GM21717 (cell line): ENCODE measurements around the gene TAF1B.
"Not testable (repeated sequence)": the region's sequence is repeated elsewhere in the genome, so short reads cannot be mapped to it uniquely, and the experiment has no call there.

Experiments used
- ATAC-seq: cut with Tn5 transposase; IDR thresholded peaks from one replicate; pipeline ENCODE4 v1.9.1; 2021; ENCODE audit warnings: mild to moderate bottlenecking, moderate library complexity; ENCODE audit not compliant: unreplicated experiment

Gene TAF1B

DNA sequence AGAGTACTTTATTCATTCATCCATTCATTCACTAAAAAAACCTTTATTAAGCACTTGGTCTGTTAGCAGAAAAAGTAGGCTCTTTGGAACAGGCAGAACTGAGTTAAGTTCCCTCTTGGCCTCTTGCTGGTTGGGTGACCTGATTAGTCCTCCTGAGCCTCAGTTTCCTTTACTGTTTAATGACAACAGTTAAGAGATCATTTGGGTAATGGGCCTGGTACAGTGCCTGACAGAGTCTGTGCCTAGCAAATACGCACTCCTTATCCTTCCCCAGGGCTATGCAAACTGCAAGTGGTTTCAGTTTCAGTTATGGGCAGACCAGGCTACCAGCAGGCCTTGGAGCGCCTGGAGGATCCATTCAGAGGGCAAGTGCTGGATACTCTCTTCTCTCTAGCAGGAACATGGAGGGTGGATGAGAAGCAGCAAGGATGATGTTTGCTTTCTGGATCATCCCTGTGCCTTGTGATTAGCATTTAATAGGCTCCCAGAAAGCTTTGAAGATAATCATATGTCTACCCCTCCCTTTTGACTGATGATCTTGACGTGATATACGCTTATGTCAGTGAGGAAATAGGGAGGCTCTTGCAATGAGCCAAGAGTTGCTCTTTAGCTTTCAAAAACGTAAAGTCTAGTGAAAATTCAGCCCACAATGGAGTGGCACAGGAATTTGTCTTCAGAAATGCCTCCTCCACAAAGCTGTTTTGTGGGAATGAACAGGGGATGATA lies 12.4 kb upstream of the TAF1B start:
- ATAC-seq = no peak

DNA sequence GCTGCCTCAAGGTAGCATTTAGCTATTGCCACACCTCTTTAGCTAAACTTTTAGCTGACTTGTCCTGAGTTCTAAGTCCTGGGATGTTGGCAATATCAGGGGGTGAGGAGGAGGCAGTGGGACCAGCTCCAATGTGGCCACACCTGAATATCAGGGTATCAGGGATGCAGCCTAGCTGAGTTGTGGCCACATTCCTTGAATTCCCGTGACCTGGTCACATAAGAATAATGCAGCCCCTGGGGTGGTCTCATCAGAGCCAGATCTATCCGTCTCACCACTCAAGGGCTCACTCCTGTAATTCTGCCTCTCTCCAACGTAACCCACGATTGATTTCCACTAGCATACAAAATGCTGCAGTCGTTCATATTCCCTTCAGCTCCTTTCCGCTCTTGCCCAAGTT lies 11.6 kb upstream of the TAF1B start:
- no peak for ATAC-seq

DNA sequence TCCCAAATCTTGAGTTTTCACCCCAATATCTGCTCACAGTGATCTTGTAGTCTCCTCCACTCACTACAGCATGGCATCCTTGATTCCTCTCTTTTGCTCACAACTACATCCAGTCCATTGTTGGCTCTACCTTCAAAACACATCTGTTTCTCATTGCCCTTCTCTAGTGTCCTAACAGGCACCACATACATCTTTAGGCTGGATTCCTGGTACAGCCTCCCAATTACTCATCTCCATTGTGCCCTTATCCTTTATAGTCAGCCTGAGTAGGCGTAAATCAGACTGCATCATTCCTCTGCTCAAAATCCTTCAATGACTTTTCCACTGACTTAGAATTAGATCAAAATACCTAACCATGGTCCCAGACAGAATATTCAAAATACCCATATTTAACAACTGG lies 10.7 kb upstream of the TAF1B start:
- no peak for ATAC-seq

DNA sequence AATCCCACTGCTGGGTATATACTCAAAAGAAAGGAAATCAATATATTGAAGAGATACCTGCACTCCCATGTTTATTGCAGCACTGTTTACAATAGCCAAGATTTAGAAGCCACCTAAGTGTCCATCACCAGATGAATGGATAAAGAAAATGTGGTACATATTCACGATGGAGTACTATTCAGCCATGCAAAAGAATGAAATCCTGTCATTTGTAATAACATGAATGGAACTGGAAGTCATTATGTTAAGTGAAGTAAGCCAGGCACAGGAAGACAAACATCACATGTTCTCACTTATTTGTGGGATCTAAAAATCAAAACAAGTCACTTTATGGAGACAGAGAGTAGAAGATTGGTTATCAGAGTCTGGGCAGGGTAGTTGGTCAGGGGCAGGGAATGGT lies 8.2 kb upstream of the TAF1B start:
- not testable (repeated sequence) for ATAC-seq

DNA sequence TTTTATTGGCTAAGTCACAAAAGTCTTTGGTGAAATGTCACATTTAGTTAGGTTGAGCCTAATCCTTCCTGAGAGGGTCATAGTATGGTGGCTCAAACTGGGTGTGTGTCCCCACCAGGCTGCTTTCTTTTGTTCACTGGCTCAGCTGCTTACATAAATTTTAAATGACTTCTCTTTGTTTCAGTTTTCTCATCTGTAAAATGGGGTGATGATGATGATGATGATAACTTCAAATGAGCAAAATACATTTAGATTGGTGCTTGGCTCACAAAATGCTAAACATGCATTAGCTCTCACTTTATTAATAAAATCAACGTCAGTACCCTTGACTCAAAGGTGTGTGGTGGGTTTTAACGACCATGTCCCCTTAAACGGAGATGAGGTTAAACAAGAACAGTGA lies 7.2 kb upstream of the TAF1B start:
- ATAC-seq = no peak

DNA sequence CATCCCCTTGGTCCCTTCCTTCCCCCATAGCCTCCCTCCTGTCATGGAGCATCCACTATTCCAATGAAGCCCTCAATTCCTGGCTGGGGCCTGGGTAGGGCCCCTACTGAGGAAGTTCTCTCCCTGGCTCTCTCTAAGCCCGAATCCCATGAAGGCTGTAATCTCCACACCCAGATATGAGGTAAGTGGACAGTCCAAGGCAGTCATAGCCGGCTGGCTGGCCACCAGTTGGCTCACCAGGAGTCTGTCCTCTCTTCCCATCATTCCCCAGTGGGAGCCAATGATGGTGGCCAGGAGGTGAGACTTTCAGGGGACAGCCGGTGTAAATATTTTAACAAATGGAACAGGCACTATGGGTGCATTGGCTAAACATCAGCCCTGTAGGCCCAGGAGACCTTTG lies 6.8 kb upstream of the TAF1B start:
- no peak for ATAC-seq

DNA sequence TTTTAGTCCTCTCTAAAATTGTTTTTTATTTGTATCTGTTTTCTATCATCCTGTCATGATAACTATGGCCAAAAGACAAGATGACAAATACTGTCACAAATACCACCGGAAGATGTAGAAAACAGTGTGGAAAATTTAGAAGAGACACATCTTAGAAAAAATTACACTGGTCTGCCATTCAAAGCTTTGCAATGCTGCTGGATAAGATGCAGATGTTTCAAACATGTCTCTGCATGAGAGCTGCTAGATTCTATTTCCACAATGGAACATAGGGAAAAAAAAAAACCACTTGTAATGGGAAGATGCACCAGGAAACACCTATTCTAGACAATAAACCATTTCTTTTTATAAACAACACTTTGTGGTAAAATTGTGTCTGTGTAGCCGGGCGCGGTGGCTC lies 5.8 kb upstream of the TAF1B start:
- ATAC-seq = no peak

DNA sequence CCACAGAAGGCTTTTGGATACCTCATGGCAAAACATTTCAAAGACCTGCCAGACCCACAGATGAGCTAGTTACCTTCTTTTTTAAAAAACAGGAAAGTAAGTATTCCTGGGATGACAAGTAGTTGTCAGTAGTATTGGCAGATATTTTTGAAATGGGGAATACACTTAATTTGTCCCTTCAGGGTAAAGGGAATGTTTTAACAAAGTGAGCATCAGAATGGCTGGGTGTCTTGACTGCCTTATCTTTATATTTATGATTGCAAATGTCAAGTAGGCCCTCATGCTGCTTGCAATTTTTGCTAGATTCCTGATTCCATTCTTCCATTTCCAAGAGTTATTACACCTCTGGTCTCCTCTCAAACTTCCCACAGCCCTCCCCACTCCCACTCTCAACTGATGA lies 4.9 kb upstream of the TAF1B start:
- no peak for ATAC-seq

DNA sequence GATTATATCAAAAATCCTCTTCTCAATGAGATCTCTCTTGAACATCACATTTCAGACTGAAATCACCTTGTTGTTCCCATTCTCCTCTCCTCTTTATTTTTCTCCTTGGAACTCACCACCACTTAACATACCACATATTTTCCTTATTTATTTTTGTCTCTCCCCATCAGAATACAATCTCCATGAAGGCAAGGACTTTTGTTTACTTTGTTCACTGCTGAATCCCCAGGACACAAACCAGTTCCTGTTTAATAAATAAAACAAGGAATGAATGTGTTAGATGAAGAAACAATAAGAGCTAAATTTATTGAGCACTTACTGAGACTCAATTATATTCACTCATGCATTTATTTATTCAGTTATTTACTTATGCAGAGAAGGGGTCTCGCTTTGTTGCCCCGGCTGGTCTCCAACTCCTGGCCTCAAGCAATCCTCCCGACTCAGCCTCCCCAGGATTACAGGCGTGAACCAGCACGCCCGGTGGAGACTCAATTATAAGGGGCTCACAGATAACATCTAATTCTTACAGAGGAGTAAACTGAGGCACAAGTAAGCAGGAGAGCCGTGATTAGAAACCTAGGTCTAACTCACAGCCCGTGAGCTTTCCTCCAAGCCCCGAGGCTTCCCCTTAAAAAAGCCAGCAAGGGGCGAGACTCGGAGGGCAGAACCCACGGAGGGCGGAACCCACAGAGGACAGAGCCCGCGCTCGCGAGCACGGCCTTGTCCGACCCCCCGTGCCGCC lies 616 bp upstream of the TAF1B start:
- ATAC-seq = no peak

DNA sequence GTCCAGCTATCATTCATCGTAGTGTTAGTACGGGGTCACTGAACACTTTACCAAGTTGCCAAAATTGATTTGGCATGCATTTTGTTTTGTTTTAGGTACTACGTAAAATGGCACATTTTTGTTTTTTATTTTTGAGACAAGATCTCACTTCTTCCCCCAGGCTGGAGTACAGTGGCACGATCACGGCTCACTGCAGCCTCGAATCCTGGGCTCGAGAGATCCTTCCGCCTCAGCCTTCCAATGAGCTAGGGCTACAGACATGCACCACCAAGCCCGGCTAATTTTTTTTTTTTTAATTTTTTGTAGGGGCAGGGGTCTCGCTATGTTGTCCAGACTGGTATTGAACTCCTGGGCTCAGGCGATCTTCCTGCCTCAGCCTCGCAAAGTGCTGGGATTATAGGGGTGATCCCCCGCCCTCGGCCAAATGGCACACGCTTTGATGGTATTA lies 786 bp downstream of the TAF1B start:
- no peak for ATAC-seq

DNA sequence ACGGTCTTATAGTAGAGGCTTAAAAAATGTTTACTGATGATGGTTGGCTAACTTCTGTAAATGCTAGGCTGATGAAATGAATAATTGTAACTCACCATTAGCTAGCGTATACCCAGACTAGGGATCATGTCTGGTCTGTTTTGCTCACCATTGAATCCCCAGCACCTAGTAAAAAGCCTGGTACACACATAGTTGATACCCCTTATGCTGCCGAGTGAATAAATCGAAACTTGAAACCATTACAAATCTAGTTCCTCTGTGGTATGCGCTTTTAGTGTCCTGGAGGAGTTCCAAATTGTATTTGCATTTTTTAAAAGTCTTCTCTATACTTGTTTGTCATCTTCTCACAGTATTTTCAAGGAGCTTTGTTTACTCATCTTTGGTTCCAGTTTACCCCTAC lies 1.3 kb downstream of the TAF1B start:
- ATAC-seq = no peak

DNA sequence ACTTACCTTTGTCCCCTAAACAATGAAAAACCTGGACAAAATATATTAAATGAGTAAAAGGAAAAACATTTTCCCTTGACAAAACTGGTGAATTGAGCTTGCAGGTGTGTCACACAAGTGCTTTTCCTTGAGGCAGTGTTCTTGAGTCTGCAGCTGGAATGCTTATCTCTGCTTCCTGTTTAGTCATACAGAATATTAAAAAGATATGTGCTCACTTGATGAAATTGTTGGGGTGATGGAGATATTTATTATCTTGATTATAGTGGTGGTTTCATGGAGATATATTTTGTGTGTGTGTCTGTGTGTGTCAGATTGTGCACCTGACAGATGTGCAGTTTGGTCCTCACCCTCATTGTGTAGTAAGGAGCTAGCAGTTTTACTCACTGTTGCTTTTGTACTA lies 3.3 kb downstream of the TAF1B start:
- no peak for ATAC-seq

DNA sequence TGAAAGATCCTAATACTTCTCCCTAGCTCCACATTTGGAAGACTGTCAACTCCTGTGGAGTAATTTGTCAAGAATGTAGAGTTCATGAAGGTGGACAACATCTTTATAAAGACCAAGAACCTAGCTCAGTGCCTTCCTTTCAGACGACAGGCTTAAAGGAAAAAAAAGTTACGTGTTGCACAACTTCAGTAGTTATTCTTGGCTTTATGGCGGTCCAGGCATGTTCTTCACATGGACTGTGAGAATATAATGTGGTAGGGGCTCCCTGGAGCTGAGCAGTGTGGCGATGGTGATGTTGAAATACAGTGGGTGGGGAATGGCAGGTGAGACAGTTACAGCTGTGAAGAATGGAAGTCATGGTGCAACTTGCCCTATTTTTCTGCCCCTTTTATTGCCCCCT lies 3.9 kb downstream of the TAF1B start:
- no peak for ATAC-seq

DNA sequence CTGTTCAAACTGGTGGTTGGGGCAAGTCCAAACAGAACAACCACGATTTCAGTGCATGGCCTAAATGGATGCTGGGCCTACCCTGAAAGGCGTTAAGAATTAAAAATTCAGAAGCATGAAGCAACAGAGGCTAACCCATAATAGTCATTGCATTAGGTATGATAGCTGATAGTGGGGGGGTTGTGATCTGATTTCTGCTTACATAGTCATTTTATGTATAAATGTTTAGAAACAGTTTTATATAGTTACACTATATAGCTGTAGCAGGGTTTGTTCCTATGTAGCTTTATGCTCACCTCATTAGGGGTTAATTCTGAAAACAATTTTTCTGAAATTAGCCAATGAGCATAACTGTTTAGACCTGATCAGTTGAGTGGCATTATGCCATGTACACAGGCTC lies 9.6 kb downstream of the TAF1B start:
- no peak for ATAC-seq

DNA sequence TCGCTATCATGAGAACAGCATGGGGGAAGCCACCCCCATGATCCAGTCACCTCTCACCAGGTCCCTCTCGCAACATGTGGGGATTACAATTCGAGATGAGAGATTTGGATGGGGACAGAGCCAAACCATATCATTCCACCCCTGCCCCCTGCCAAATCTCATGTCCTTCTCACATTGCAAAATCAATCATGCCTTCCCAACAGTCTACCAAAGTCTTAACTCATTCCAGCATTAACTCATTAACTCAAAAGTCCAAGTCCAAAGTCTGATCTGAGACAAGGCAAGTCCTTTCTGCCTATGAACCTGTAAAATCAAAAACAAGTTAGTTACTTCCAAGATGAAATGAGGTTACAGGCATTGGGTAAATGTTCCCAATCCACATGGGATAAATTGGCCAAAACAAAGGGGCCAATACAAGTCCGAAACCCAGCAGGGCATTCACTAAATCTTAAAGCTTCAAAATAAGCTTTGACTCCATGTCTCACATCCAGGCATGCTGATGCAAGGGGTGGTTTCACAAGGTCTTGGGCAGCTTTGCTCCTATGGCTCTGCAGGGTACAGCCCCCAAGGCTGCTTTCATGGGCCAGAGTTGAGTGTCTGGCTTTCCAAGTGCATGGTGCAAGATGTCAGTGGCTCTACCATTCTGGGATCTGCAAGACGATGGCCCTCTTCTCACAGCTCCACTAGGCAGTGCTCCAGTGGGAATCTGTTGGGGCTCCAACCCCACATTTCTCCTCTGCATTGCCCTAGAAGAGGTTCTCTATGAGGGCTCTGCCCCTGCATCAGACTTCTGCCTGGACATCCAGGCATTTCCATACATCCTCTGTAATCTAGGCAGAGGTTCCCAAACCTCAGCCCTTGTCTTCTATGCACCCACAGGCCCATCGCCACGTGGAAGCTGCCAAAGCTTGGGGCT lies 14.8 kb downstream of the TAF1B start:
- ATAC-seq = no peak

DNA sequence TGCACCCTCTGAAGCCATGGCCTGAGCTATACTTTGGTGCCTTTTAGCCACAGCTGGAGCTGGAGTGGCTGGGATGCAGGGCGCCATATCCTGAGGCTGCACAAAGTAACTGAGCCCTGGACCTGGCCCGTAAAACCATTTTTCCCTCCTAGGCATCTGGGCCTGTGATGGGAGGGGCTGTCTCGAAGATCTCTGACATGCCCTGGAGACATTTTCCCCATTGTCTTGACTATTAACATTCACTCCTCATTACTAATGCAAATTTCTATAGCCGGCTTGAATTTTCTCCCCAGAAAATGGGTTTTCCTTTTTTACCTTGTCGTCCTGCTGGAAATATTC lies 15.4 kb downstream of the TAF1B start:
- ATAC-seq = no peak

DNA sequence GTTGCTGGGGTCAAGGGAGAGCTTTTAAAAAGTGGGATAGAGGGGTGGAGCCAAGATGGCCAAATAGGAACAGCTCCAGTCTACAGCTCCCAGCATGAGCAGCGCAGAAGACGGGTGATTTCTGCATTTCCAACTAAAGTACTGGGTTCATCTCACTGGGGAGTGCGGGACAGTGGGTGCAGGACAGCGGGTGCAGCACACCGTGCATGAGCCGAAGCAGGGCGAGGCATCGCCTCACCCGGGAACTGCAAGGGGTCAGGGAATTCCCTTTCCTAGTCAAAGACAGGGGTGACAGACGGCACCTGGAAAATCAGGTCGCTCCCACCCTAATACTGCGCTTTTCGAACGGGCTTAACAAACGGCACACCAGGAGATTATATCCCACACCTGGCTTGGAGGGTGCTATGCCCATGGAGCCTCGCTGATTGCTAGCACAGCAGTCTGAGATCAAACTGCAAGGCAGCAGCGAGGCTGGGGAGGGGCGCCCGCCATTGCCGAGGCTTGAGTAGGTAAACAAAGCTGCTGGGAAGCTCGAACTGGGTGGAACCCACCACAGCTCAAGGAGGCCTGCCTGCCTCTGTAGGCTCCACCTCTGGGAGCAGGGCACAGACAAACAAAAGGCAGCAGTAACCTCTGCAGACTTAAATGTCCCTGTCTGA lies 17.8 kb downstream of the TAF1B start:
- not testable (repeated sequence) for ATAC-seq

DNA sequence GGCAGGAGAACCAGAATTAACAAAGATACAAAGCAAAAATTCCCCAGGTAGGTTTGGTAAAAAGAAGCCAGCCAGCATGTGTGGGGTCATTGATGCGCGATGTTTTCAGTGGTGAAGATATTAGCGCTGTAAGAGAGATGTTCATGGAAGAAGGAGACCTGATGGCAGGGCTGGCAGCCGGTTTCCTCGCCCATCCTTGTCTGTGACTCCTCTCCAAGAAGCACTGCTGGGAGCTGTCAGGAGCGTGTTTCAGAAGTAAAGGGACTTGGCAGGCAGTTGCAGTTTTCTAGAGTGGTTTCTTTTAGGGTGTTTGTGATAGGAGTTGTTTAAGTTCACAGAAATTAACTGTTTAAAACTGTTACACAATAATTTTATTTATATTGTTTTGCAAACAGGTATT lies 24.6 kb downstream of the TAF1B start:
- no peak for ATAC-seq

DNA sequence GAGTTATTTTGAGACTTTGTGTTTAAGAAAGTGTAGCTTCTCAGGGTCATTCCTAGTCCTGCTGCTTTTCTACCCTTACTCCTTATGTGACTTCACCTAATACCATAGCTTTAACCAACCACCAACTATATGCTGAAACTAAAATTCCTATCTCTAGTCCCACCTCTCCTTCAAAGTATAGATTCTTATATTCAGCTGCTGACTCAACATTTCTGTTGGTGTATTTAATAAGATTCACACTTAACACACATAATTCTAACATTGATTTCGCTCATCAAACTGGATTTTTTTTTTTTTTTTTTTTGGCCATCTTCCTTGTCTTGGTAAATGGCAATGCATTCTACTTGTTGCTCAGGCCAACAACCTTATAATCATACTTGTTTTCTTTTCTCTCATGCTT lies 30.1 kb downstream of the TAF1B start:
- ATAC-seq = no peak

DNA sequence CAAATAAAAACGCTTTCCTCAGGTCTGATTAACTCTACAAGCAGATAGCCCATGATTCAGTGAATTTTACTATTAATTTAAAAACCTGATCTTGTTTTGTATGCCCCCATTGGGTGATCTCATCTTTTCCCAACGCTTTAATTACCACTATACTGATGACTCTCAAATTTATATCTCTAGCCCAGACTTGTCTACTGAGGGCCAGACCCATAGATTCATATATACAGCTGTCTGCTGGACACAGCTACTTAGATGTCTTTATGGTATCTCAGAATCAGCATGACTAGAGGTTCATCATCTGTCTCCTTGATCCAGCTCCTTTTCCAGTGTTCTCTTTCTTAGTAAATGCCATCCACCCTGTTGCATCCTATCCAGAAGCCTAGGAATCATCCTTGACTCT lies 33.8 kb downstream of the TAF1B start:
- ATAC-seq = no peak

DNA sequence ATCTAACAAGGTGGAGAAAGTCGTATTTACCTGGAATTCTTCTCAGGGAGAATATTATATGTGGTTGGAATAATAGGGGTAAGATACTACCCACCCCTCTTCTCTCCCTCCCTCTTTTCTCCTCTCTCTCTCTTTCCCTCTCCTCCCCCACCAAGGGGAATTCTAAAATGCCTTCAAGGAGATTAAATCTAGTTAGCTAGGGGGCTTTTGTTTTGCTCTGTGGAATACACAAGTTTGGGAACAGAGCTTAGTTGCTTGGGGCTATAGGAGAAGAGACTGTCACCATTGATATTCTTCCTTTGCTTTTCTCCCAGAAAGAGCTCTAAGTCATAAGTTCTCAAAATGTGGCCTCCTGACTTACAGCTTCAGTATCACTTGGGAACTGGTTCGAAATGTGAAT lies 34.5 kb downstream of the TAF1B start:
- ATAC-seq = no peak
